CD4-positive, alpha-beta memory T cell (primary cell): Measurements from ENCODE around the gene CCDC117. TPM values are rescaled to one million over a fixed set of nuclear protein-coding genes. Genes with fewer than 3 reads are reported as not detected.

Source experiments
- CTCF ChIA-PET: fragments of 350-600 bp; sonication (Branson Sonifier 250); formaldehyde crosslinking; loops from one replicate; lab custom pipeline; 2021; ENCODE audit warnings: inconsistent platforms; ENCODE audit not compliant: partially characterized antibody; lab: Charles Lee
- POLR2A ChIA-PET: fragments of 350-600 bp; sonication (Branson Sonifier 250); formaldehyde crosslinking; loops from one replicate; lab custom pipeline; 2021; ENCODE audit not compliant: partially characterized antibody; lab: Charles Lee
- DNase-seq, 5 donors: peaks; one replicate each; pipeline versions ENCODE4 v3.0.0 to v3.0.0-alpha.2; 2020 to 2022; ENCODE audit warnings: mixed read lengths in 1 of 5
- H3K27ac ChIP-seq: one replicate; pipeline ENCODE4 v1.7.0; 2013; ENCODE audit warnings: low read depth, low read length
- H3K27me3 ChIP-seq: 2 replicates; pipeline ENCODE4 v1.7.0; 2013; ENCODE audit warnings: mild to moderate bottlenecking, low read length, moderate library complexity; ENCODE audit not compliant: insufficient read depth
- H3K36me3 ChIP-seq: 2 replicates; pipeline ENCODE4 v1.7.0; 2013; ENCODE audit warnings: mild to moderate bottlenecking, low read length, moderate library complexity; ENCODE audit not compliant: insufficient read depth
- H3K4me1 ChIP-seq: 2 replicates; pipeline ENCODE4 v1.7.0; 2013; ENCODE audit warnings: mild to moderate bottlenecking, low read length, moderate library complexity; ENCODE audit not compliant: insufficient read depth
- H3K4me3 ChIP-seq, 2 donors: one replicate each; pipeline ENCODE4 v1.7.0; 2013; ENCODE audit warnings: low read length in 2 of 2, mild to moderate bottlenecking in 1 of 2
- H3K9me3 ChIP-seq, 2 donors: one replicate each; pipeline ENCODE4 v1.7.0; 2013; ENCODE audit warnings: low read length in 2 of 2, control low read depth in 1 of 2; ENCODE audit not compliant: control insufficient read depth in 1 of 2
- H3K27ac Mint-ChIP-seq, 7 donors: one replicate each; pipeline ENCODE4 v1.8.0; 2020 to 2021; ENCODE audit warnings: mixed read lengths in 7 of 7, mild to moderate bottlenecking in 6 of 7, inconsistent platforms in 3 of 7, moderate library complexity in 3 of 7
- H3K27me3 Mint-ChIP-seq, 2 donors: one replicate each; pipeline ENCODE4 v1.8.0; 2020 to 2021; ENCODE audit warnings: mixed read lengths in 2 of 2
- H3K36me3 Mint-ChIP-seq, 2 donors: one replicate each; pipeline ENCODE4 v1.8.0; 2020 to 2021; ENCODE audit warnings: mixed read lengths in 2 of 2, inconsistent platforms in 1 of 2, mild to moderate bottlenecking in 1 of 2
- H3K4me1 Mint-ChIP-seq, 4 donors: one replicate each; pipeline ENCODE4 v1.8.0; 2020 to 2021; ENCODE audit warnings: mixed read lengths in 4 of 4, mild to moderate bottlenecking in 1 of 4
- H3K4me3 Mint-ChIP-seq, 8 donors: one replicate each; pipeline ENCODE4 v1.8.0; 2020 to 2021; ENCODE audit warnings: mixed read lengths in 8 of 8, mild to moderate bottlenecking in 7 of 8, moderate library complexity in 6 of 8, inconsistent platforms in 3 of 8
- H3K9me3 Mint-ChIP-seq, 8 donors: one replicate each; pipeline ENCODE4 v1.8.0; 2020 to 2021; ENCODE audit warnings: mixed read lengths in 8 of 8, mild to moderate bottlenecking in 5 of 8, inconsistent platforms in 3 of 8, moderate library complexity in 1 of 8
- intact Hi-C: fragments of 100-400 bp; cut with micrococcal nuclease; formaldehyde crosslinking; loops from one replicate; pipeline ENCODE4 v1.15.1; 2023
- polyA plus RNA-seq, 2 donors: library from polyadenylated mRNA; unstranded; fragments of 300-500 nt; fragmentation: Illumina TruSeq; gene quantifications; one replicate each; pipeline ENCODE4 v1.2.3, GENCODE V29; 2021
- total RNA-seq, 2 experiments: library from RNA; stranded (reverse); gene quantifications; one replicate each; pipeline ENCODE4 v1.2.3, GENCODE V29; 2021

Gene CCDC117
- total and polyA plus RNA-seq, 4 experiments from 2014 or later = 7.2 to 20.6 (median 15.2) TPM

DNA sequence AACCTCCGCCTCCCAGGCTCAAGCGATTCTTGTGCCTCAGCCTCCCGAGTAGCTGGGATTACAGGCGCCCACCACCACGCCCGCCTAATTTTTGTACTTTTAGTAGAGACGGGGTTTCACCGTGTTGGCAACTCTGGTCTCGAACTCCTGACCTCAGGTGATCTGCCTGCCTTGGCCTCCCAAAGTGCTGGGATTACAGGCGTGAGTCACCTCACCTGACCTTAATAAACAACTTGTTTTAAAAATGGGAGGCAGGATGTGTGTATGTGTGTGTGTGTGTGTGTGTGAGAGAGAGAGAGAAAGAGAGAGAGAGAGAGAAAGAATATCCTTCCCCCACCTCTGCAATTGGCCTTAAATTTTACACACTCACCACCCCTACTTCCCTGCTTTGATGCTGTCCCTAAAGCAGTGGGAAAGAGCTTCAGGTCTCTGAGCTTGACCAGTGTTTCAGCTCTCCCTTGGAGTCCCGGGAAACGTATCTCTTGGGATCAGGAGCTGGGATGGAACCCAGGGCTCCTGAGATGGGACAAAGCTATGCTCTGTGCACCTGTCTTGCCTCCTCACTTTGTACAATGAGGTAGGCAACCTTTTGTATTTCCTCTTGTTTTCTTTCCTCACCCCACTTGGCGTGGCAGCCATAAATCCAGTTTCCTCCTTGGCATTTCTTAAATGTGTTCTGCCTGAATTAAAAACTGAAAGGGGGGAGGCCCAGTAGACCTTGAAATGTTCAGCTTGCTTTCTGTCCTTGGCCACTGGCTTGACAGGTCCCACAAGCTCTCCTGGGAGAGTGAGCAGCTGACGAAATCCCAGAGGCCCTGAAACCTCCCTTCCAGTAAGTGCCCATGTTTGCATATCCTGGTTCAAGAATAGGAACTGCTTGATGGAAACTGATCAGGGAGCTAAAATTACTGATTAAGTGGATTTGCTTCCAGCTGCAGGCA, 45.7 kb downstream of the CCDC117 start:
- H3K4me1 ChIP-seq = peaks cover 70% of the 10 kb centered on the region
- no peaks in the 10 kb centered on the region for H3K9me3 ChIP-seq
- ChIA-PET POLR2A (interaction anchor here (0.7 to 14.5 kb wide), 7 partner anchors 10 to 76 kb away, joined by 3 to 236 read pairs (median 4); partner anchors contain the start of genes CHEK2, HSCB, XBP1 and ZNRF3), CTCF (interaction anchor here (0.5 to 4.1 kb wide), 6 partner anchors 11 to 45 kb away, joined by 3 to 24 read pairs (median 6); partner anchors contain the start of gene XBP1)
- peak in 1 of 5 donors; percentile 20 for DNase-seq
- intact Hi-C loops = loop anchor here (10.0 kb wide), 1 partner anchor 903 kb away; the partner anchor contains the start of gene PITPNB
- H3K4me3 ChIP-seq = no peak overlapping the region
- Mint-ChIP-seq H3K9me3 (peaks cover 0 to 2% (median 0%) of the 10 kb centered on the region in 8 donors), H3K36me3 (peaks cover 16 to 21% of the 10 kb centered on the region in 2 donors), H3K27ac (peak overlapping the region; percentile 23 to 94 (median 74)), H3K4me3 (peak overlapping the region; percentile 20 to 78 (median 70)), H3K4me1 (peaks cover 45 to 85% (median 70%) of the 10 kb centered on the region in 4 donors), H3K27me3 (no peaks in the 10 kb centered on the region)
- H3K27me3 ChIP-seq = no peaks in the 10 kb centered on the region
- no peak overlapping the region for H3K27ac ChIP-seq
- H3K36me3 ChIP-seq = no peaks in the 10 kb centered on the region

DNA sequence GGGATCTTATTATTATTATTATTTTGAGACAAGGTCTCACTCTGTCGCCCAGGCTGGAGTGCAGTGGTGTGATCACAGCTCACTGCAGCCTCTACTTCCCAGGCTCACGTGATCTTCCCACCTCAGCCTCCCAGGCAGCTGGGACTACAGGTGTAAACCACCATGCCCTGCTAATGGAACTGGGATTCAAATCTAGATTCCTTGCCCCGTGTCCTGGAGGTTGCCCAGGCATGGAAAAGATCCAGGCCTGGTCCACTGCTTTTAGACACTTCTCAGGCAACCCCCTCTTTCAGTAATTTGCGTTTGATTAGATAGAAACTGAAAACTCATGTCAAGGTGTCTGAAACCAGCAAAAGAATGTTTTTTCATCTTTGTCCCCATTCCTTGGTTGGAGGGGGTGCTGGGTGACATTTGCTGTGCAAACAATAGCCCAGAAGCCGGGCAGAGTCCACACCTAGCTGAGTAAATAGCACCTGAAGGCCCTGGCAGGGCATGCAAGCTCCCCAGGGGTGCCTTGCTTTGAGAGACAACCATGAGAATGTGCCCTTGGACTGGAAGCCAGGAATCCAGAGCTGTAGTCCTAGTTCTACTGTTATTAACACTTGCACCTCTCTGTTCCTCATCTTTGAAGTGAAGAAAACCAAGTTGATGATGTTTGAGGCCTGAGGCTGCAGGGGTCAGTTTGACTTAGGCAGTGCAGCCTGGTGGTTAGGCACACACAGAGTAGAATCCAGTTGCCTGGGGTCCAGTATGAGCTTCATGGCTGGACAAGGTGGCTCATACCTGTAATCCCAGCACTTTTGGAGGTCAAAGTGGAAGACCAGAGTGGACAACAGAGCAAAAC, 47.0 kb downstream of the CCDC117 start:
- Mint-ChIP-seq H3K9me3 (peaks cover 0 to 2% (median 0%) of the 10 kb centered on the region in 8 donors), H3K27me3 (no peaks in the 10 kb centered on the region), H3K4me3 (peak overlapping the region in 2 of 8 donors; percentile 26 to 52), H3K36me3 (peaks cover 9 to 12% of the 10 kb centered on the region in 2 donors), H3K27ac (peak overlapping the region in 6 of 7 donors; percentile 47 to 84 (median 66)), H3K4me1 (peaks cover 45 to 82% (median 66%) of the 10 kb centered on the region in 4 donors)
- no peak overlapping the region for H3K4me3 ChIP-seq
- peaks cover 63% of the 10 kb centered on the region for H3K4me1 ChIP-seq
- no peak for DNase-seq
- ChIA-PET POLR2A (interaction anchor here (0.7 to 14.5 kb wide), 8 partner anchors 7 to 78 kb away, joined by 3 to 236 read pairs (median 4); partner anchors contain the start of genes CHEK2, HSCB, XBP1 and ZNRF3), CTCF (interaction anchor here (0.9 to 4.1 kb wide), 7 partner anchors 8 to 46 kb away, joined by 3 to 24 read pairs (median 4); partner anchors contain the start of gene XBP1)
- no peak overlapping the region for H3K27ac ChIP-seq
- no peaks in the 10 kb centered on the region for H3K9me3 ChIP-seq
- H3K27me3 ChIP-seq = no peaks in the 10 kb centered on the region
- intact Hi-C loops = loop anchor here (10.0 kb wide), 1 partner anchor 905 kb away; the partner anchor contains the start of gene PITPNB
- no peaks in the 10 kb centered on the region for H3K36me3 ChIP-seq

DNA sequence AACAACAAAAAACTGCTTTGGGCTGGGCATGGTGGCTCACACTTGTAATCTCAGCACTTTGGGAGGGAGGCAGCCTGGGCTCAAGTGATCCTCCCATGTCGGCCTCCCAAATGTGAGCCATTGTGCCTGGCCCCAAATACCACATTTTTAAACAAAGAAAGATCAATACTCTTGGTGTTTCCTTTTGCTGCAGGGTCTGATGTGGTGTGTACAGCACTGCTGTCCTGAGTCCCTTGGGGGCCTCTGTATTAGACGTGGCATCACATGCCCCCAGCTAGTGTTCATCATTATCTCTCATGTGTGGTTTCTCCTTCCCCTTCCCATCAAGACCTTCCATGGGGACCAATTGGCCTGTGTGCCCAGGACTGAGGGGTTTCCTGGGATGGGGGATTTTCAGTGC, 48.4 kb downstream of the CCDC117 start:
- ChIA-PET CTCF (interaction anchor here (1.2 to 4.1 kb wide), 2 partner anchors 9 kb away, joined by 3 to 24 read pairs; no protein-coding TSS in a partner anchor), POLR2A (interaction anchor here (1.1 to 14.5 kb wide), 4 partner anchors 8 to 21 kb away, joined by 4 to 236 read pairs (median 13); partner anchors contain the start of gene XBP1)
- intact Hi-C loops = no loop called here
- H3K36me3 ChIP-seq = no peaks in the 10 kb centered on the region
- H3K27ac Mint-ChIP-seq = peak overlapping the region in 4 of 7 donors; percentile 24 to 95 (median 52)
- peaks cover 0 to 2% (median 0%) of the 10 kb centered on the region in 8 donors for H3K9me3 Mint-ChIP-seq
- H3K27ac ChIP-seq = no peak overlapping the region
- H3K4me1 Mint-ChIP-seq = peaks cover 41 to 73% (median 58%) of the 10 kb centered on the region in 4 donors
- DNase-seq = no peak
- no peak overlapping the region for H3K4me3 ChIP-seq
- H3K9me3 ChIP-seq = no peaks in the 10 kb centered on the region
- H3K27me3 Mint-ChIP-seq = no peaks in the 10 kb centered on the region
- peaks cover 52% of the 10 kb centered on the region for H3K4me1 ChIP-seq
- H3K27me3 ChIP-seq = no peaks in the 10 kb centered on the region
- peak overlapping the region in 2 of 8 donors; percentile 39 for H3K4me3 Mint-ChIP-seq
- H3K36me3 Mint-ChIP-seq = peaks cover 2 to 4% of the 10 kb centered on the region in 2 donors

GRCh38 chr22:28821452-28821851, 49.0 kb downstream of the CCDC117 start:
- Histone ChIP-seq H3K4me3 (no peak overlapping the region), H3K36me3 (no peaks in the 10 kb centered on the region), H3K27me3 (no peaks in the 10 kb centered on the region), H3K4me1 (peaks cover 52% of the 10 kb centered on the region), H3K9me3 (no peaks in the 10 kb centered on the region), H3K27ac (no peak overlapping the region)
- Mint-ChIP-seq H3K36me3 (peaks cover 2 to 4% of the 10 kb centered on the region in 2 donors), H3K4me3 (peak overlapping the region in 3 of 8 donors; percentile 10 to 61 (median 39)), H3K9me3 (peaks cover 0 to 2% (median 0%) of the 10 kb centered on the region in 8 donors), H3K27me3 (no peaks in the 10 kb centered on the region), H3K27ac (peak overlapping the region in 6 of 7 donors; percentile 20 to 98 (median 87)), H3K4me1 (peaks cover 41 to 79% (median 61%) of the 10 kb centered on the region in 4 donors)
- POLR2A ChIA-PET = interaction anchor here (2.0 to 14.5 kb wide), 3 partner anchors 10 to 31 kb away, joined by 6 to 236 read pairs (median 22); partner anchors contain the start of gene XBP1
- intact Hi-C loops = no loop called here
- DNase-seq = no peak
- CTCF ChIA-PET = interaction anchor here (2.0 to 4.1 kb wide), 2 partner anchors 8 to 21 kb away, joined by 4 to 24 read pairs; partner anchors contain the start of gene XBP1

- H3K9me3 Mint-ChIP-seq = no peaks in the 10 kb centered on the region
- DNase-seq = peak; percentile 69 to 83 (median 69)
- Histone ChIP-seq H3K27me3 (no peaks in the 10 kb centered on the region), H3K4me3 (no peak overlapping the region), H3K36me3 (no peaks in the 10 kb centered on the region), H3K27ac (peak overlapping the region; percentile 13), H3K4me1 (peaks cover 53% of the 10 kb centered on the region), H3K9me3 (no peaks in the 10 kb centered on the region)
- H3K4me3 Mint-ChIP-seq = peak overlapping the region; percentile 0 to 78 (median 62)
- H3K27me3 Mint-ChIP-seq = no peaks in the 10 kb centered on the region
- peaks cover 36 to 81% (median 59%) of the 10 kb centered on the region in 4 donors for H3K4me1 Mint-ChIP-seq
- CTCF ChIA-PET = interaction anchor here (1.0 to 2.0 kb wide), 2 partner anchors 11 to 22 kb away, joined by 4 read pairs; partner anchors contain the start of gene XBP1
- POLR2A ChIA-PET = interaction anchor here (0.5 to 4.3 kb wide), 6 partner anchors 12 to 33 kb away, joined by 4 to 49 read pairs (median 6); partner anchors contain the start of gene XBP1
- peaks cover 5 to 6% of the 10 kb centered on the region in 2 donors for H3K36me3 Mint-ChIP-seq
- peak overlapping the region; percentile 79 to 98 (median 91) for H3K27ac Mint-ChIP-seq
- intact Hi-C loops = loop anchor here (2.0 kb wide), 1 partner anchor 20 kb away; no protein-coding TSS in a partner anchor
Observed at GRCh38 chr22:28822930-28823551, 50.5 kb downstream of the CCDC117 start.
